ENCODE results near the gene TMEM209. TPM values are rescaled to one million over a fixed set of nuclear protein-coding genes. Genes with fewer than 3 reads are reported as not detected.

The TMEM209 gene
- total RNA-seq, 2 experiments from 2014 or later: 18.3 to 18.8 TPM

DNA sequence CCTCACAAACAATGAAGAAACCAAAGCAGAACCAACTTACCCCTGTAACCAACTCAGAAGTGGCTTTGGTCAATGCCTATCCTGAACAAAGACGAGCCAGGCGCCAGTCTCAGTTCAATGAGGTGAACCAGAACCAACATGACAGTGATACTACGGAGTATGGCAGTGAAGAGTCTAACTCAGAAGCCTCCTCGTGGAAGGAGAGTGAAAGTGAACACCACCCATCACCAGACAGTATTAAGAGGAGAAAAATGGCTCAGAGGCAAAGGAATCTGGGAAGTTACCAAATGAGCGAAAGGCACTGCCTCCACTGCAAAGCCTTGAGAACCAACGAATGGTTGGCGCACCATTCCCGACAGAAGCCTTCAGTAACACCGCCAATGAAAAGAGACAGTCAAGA is 10.8 kb upstream of the TMEM209 start:
- intact Hi-C loops (cut with DNase I, micrococcal nuclease): no loop called here
- ATAC-seq (ENCODE audit: poor library complexity): no peak
- no peaks in the 10 kb centered on the region for H3K9me3 Mint-ChIP-seq
- H3K27me3 ChIP-seq (ENCODE audit: control insufficient read depth in 1 of 2, insufficient read depth in 2 of 2, low read length in 2 of 2): no peaks in the 10 kb centered on the region
- TF ChIP-seq, protein P1, sequence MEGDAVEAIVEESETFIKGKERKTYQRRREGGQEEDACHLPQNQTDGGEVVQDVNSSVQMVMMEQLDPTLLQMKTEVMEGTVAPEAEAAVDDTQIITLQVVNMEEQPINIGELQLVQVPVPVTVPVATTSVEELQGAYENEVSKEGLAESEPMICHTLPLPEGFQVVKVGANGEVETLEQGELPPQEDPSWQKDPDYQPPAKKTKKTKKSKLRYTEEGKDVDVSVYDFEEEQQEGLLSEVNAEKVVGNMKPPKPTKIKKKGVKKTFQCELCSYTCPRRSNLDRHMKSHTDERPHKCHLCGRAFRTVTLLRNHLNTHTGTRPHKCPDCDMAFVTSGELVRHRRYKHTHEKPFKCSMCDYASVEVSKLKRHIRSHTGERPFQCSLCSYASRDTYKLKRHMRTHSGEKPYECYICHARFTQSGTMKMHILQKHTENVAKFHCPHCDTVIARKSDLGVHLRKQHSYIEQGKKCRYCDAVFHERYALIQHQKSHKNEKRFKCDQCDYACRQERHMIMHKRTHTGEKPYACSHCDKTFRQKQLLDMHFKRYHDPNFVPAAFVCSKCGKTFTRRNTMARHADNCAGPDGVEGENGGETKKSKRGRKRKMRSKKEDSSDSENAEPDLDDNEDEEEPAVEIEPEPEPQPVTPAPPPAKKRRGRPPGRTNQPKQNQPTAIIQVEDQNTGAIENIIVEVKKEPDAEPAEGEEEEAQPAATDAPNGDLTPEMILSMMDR (IDR thresholded peaks at IDR 0.05): no peak
- no peaks in the 10 kb centered on the region for H3K36me3 ChIP-seq (ENCODE audit: insufficient read depth, low read length)
- no peaks in the 10 kb centered on the region for H3K4me1 ChIP-seq (ENCODE audit: insufficient read depth, low read length)
- H3K27ac Mint-ChIP-seq: no peak overlapping the region
- H3K4me1 Mint-ChIP-seq (ENCODE audit: low read depth): no peaks in the 10 kb centered on the region
- ChIA-PET CTCF (no interaction called here), POLR2A (no interaction called here)
- H3K4me3 ChIP-seq (ENCODE audit: low read length): no peak overlapping the region
- H3K9me3 ChIP-seq (ENCODE audit: control insufficient read depth in 1 of 2, insufficient read depth in 1 of 2, low read length in 2 of 2): no peaks in the 10 kb centered on the region
- no peak overlapping the region for H3K27ac ChIP-seq (ENCODE audit: low read depth in 1 of 2, low read length in 2 of 2)
- DNase-seq: no peak
- H3K36me3 Mint-ChIP-seq (ENCODE audit: low read depth): no peaks in the 10 kb centered on the region
- no peak overlapping the region for H3K4me3 Mint-ChIP-seq
- peaks cover 9% of the 10 kb centered on the region for H3K27me3 Mint-ChIP-seq

DNA sequence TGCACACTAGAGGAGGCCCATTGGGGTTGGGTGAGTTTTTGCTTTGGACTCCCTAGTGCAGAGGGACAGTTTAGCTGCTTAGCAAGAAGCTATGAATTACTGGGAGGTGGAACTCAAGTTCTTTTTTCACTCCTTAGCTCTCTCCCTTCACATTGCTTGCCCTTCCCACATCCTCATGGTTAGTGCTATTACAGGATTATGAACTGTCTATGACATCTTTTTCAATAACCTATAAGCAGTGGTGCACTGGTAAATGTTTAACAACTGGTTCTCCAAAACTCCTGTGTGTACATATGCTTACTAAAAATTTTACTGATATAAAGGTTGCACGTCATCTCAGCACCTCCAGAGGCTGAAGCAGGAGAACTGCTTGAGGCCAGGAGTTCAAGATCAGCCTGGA is 8.6 kb upstream of the TMEM209 start:
- no peak overlapping the region for H3K4me3 Mint-ChIP-seq
- no peaks in the 10 kb centered on the region for H3K4me1 Mint-ChIP-seq (ENCODE audit: low read depth)
- Histone ChIP-seq H3K27ac (ENCODE audit: low read depth in 1 of 2, low read length in 2 of 2) (no peak overlapping the region), H3K27me3 (ENCODE audit: control insufficient read depth in 1 of 2, insufficient read depth in 2 of 2, low read length in 2 of 2) (no peaks in the 10 kb centered on the region), H3K9me3 (ENCODE audit: control insufficient read depth in 1 of 2, insufficient read depth in 1 of 2, low read length in 2 of 2) (no peaks in the 10 kb centered on the region), H3K36me3 (ENCODE audit: insufficient read depth, low read length) (no peaks in the 10 kb centered on the region), H3K4me3 (ENCODE audit: low read length) (no peak overlapping the region), H3K4me1 (ENCODE audit: insufficient read depth, low read length) (no peaks in the 10 kb centered on the region)
- H3K27me3 Mint-ChIP-seq: peaks cover 9% of the 10 kb centered on the region
- CTCF ChIA-PET: no interaction called here
- ATAC-seq (ENCODE audit: poor library complexity) (no peak), DNase-seq (no peak)
- intact Hi-C loops (cut with DNase I, micrococcal nuclease): no loop called here
- no peak overlapping the region for H3K27ac Mint-ChIP-seq
- H3K9me3 Mint-ChIP-seq: no peaks in the 10 kb centered on the region
- POLR2A ChIA-PET: no interaction called here
- no peaks in the 10 kb centered on the region for H3K36me3 Mint-ChIP-seq (ENCODE audit: low read depth)
- TF ChIP-seq, protein P1 (IDR thresholded peaks at IDR 0.05): no peak

DNA sequence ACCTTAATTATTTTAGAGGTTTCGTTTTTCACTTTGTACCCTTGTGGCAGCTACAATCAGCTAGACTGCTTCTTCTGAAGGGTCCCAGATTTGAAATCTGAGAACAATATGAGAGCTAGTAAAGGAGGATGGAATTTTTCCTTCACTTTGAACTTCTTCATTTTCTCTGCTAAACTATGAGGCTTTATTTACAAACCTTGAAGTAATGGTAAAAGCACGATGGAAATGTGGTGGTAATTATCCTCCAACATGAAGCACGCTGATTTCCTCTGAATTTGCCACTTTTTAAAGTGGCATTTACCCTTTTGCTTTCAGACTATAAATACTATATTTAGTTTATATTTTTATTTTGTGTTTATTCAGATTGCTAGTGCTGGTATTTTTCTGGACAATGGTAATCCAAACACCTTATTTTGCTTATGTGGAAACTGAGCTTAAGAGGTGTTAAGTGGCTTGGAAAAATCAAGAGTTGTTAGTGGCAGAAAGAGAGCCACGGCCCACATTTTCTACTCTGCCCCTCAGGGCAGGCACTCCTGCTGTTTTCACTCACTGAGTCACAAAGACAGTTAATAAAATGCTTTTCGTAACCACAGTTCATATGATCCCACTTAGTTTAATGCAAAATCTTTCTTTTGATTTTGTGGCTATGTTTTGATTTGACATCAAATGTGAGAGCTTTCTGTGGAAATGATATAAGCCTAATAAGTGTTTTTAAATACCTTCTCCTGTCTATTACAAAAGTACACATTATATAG is 5.2 kb upstream of the TMEM209 start:
- Histone ChIP-seq H3K9me3 (ENCODE audit: control insufficient read depth in 1 of 2, insufficient read depth in 1 of 2, low read length in 2 of 2) (no peaks in the 10 kb centered on the region), H3K27ac (ENCODE audit: low read depth in 1 of 2, low read length in 2 of 2) (no peak overlapping the region), H3K36me3 (ENCODE audit: insufficient read depth, low read length) (no peaks in the 10 kb centered on the region), H3K27me3 (ENCODE audit: control insufficient read depth in 1 of 2, insufficient read depth in 2 of 2, low read length in 2 of 2) (no peaks in the 10 kb centered on the region), H3K4me3 (ENCODE audit: low read length) (no peak overlapping the region), H3K4me1 (ENCODE audit: insufficient read depth, low read length) (peaks cover 9% of the 10 kb centered on the region)
- intact Hi-C loops (cut with DNase I, micrococcal nuclease): loop anchor here in 1 of 2 experiments (1.0 kb wide), 1 partner anchor 34 kb away; no protein-coding TSS in a partner anchor
- Mint-ChIP-seq H3K9me3 (no peaks in the 10 kb centered on the region), H3K27ac (no peak overlapping the region), H3K27me3 (peaks cover 9% of the 10 kb centered on the region), H3K36me3 (ENCODE audit: low read depth) (peaks cover 2% of the 10 kb centered on the region), H3K4me1 (ENCODE audit: low read depth) (peaks cover 5% of the 10 kb centered on the region), H3K4me3 (no peak overlapping the region)
- ChIA-PET POLR2A (no interaction called here), CTCF (interaction anchor here (0.7 kb wide), 1 partner anchor 18 kb away, joined by 4 read pairs; no protein-coding TSS in a partner anchor)
- no peak for DNase-seq
- TF ChIP-seq, protein P1 (IDR thresholded peaks at IDR 0.05): no peak
- no peak for ATAC-seq (ENCODE audit: poor library complexity)
